Measurements from ENCODE around the gene SLC16A10. TPM values are rescaled to one million over a fixed set of nuclear protein-coding genes. Genes with fewer than 3 reads are reported as not detected.

Gene SLC16A10
- total and polyA plus RNA-seq, 2 donors (not counting 3 experiments of a cell fraction or from before 2014, with no cell fraction given), result not detected

DNA sequence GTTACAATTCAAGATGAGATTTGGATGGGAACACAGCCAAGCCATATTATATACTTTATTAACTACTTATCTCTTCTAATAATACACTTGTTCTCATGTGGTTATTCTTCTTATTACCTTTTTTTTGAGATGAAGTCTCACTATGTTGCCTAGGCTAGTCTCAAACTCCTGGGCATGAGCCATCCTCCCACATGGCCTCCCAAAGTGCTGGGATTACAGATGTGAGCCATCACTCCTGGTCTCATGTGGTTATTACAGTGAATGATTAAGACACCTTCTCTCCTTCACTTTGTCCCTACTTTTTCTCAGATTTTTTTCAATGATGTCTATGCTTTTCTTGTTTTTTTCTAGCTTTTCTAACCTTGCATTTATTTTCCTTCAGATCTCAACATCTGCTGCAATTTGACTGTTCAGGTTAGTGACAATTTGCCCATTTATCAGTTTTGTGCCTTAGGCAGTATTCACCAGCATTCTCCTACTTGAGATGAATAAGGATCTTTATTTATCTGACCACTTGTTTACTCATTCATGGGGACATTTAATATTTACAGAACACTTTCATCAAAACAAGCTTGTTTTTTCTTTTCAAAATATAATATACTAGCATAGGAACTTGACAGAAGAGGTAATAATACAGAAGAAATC lies 105.7 kb downstream of the SLC16A10 start:
- Histone ChIP-seq H3K9me1 (replicated peaks; ENCODE audit: control insufficient read depth, extremely low read depth, insufficient read depth, low read length) (no peaks in the 10 kb centered on the region), H3K27ac (ENCODE audit: insufficient read depth, low read depth, low read length) (no peak overlapping the region), H3K4me3 (replicated peaks in 1 of 3; ENCODE audit: insufficient read depth in 1 of 3, low read depth in 1 of 3, low read length in 3 of 3) (no peak overlapping the region), H3K4me2 (ENCODE audit: insufficient read depth, low read length) (no peak overlapping the region), H3K27me3 (ENCODE audit: control insufficient read depth in 2 of 2, insufficient read depth in 2 of 2, low read length in 2 of 2) (no peaks in the 10 kb centered on the region), H4K20me1 (replicated peaks; ENCODE audit: control insufficient read depth, extremely low read depth, insufficient read depth, low read length) (peaks cover 2% of the 10 kb centered on the region), H3K9me3 (replicated peaks; ENCODE audit: control insufficient read depth, insufficient read depth, low read length) (no peaks in the 10 kb centered on the region), H3K36me3 (ENCODE audit: control insufficient read depth in 2 of 2, extremely low read depth in 1 of 2, insufficient read depth in 2 of 2, low read length in 2 of 2) (no peaks in the 10 kb centered on the region), H2AFZ (ENCODE audit: low read depth, low read length) (no peak overlapping the region), H3K79me2 (ENCODE audit: control insufficient read depth, insufficient read depth, low read length) (no peaks in the 10 kb centered on the region), H3K4me1 (ENCODE audit: control insufficient read depth, extremely low read depth, insufficient read depth, low read length) (no peaks in the 10 kb centered on the region), H3K9ac (replicated peaks; ENCODE audit: extremely low read depth, insufficient read depth, low read length) (no peak overlapping the region)
- TF ChIP-seq, protein P1, sequence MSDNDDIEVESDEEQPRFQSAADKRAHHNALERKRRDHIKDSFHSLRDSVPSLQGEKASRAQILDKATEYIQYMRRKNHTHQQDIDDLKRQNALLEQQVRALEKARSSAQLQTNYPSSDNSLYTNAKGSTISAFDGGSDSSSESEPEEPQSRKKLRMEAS (IDR thresholded peaks at IDR 0.05; ENCODE audit: insufficient read depth, insufficient read length), result no peak
- TF ChIP-seq GATA2 (IDR thresholded peaks at IDR 0.05; ENCODE audit: insufficient read depth, insufficient read length, low read depth, low read length), result no peak
- no peak for TF ChIP-seq POLR2AphosphoS5 (IDR thresholded peaks at IDR 0.05; ENCODE audit: insufficient read depth, low read depth, low read length)
- no peak for TF ChIP-seq JUN (IDR thresholded peaks at IDR 0.05; ENCODE audit: borderline replicate concordance, insufficient read depth, insufficient read length, low read depth)
- TF ChIP-seq POLR2A (IDR thresholded peaks at IDR 0.05; ENCODE audit: low read depth, low read length), result no peak
- no peak for TF ChIP-seq FOS (IDR thresholded peaks at IDR 0.05; ENCODE audit: borderline replicate concordance, insufficient read depth, low read length)
- TF ChIP-seq EZH2 (IDR thresholded peaks at IDR 0.05; ENCODE audit: borderline replicate concordance, low read depth, low read length, severe bottlenecking), result no peak
- TF ChIP-seq, protein P2, sequence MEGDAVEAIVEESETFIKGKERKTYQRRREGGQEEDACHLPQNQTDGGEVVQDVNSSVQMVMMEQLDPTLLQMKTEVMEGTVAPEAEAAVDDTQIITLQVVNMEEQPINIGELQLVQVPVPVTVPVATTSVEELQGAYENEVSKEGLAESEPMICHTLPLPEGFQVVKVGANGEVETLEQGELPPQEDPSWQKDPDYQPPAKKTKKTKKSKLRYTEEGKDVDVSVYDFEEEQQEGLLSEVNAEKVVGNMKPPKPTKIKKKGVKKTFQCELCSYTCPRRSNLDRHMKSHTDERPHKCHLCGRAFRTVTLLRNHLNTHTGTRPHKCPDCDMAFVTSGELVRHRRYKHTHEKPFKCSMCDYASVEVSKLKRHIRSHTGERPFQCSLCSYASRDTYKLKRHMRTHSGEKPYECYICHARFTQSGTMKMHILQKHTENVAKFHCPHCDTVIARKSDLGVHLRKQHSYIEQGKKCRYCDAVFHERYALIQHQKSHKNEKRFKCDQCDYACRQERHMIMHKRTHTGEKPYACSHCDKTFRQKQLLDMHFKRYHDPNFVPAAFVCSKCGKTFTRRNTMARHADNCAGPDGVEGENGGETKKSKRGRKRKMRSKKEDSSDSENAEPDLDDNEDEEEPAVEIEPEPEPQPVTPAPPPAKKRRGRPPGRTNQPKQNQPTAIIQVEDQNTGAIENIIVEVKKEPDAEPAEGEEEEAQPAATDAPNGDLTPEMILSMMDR (IDR thresholded peaks at IDR 0.05; ENCODE audit: extremely low read depth in 1 of 2, insufficient read depth in 1 of 2, low read depth in 1 of 2, low read length in 2 of 2), result no peak
- no peak for TF ChIP-seq MYC (IDR thresholded peaks at IDR 0.05; ENCODE audit: low read depth, low read length)
- FAIRE-seq (no peak), DNase-seq (ENCODE audit: low read depth, low spot score) (no peak)
- dilution Hi-C loops (cut with MboI; ENCODE audit: extremely low pct_ligation_motif_present, low sequenced_read_pairs) (no loop called here), intact Hi-C loops (cut with micrococcal nuclease) (no loop called here)
- POLR2A ChIA-PET, result no interaction called here
- no TSS peak for BruUV-seq (replicated peaks)
- CTCF ChIA-PET, result no interaction called here

Data from endothelial cell of umbilical vein (primary cell).